HL-60 (cell line): ENCODE results near the gene PCLO.

Experiments used
- DNase-seq, 2 experiments: peaks; one replicate each; pipeline ENCODE4 v3.0.0-alpha.2; 2010 to 2020; ENCODE audit warnings: low read depth in 1 of 2, low spot score in 1 of 2
- H3K27ac ChIP-seq: fragments of 250-450 bp; sonication (Bioruptor Pico); replicated peaks from 2 replicates; pipeline ENCODE4 v1.5.1; 2020; ENCODE audit warnings: mild to moderate bottlenecking, moderate library complexity
- H3K27me3 ChIP-seq: fragments of 250-450 bp; sonication (Bioruptor Pico); 2 replicates; pipeline ENCODE4 v1.5.1; 2021; ENCODE audit warnings: mild to moderate bottlenecking, moderate library complexity; ENCODE audit not compliant: insufficient read depth, poor library complexity, severe bottlenecking
- H3K4me3 ChIP-seq: replicated peaks from 2 replicates; pipeline ENCODE4 v1.5.1; 2011; ENCODE audit warnings: mild to moderate bottlenecking, control low read depth, low read length; ENCODE audit not compliant: insufficient read depth
- GABPA ChIP-seq: IDR thresholded peaks from 2 replicates; pipeline ENCODE4 v1.6.1; 2012; ENCODE audit warnings: low read depth
- POLR2AphosphoS5 ChIP-seq: IDR thresholded peaks from 2 replicates; pipeline ENCODE4 v1.6.1; 2012; ENCODE audit warnings: low read depth
- SPI1 ChIP-seq: IDR thresholded peaks from 2 replicates; pipeline ENCODE4 v1.6.1; 2012; ENCODE audit warnings: low read depth, mild to moderate bottlenecking, borderline replicate concordance
- TF ChIP-seq, protein P1 (sequence below): IDR thresholded peaks from one replicate; pipeline ENCODE4 v1.5.1; 2011; ENCODE audit warnings: low read length, control low read depth, inconsistent platforms; ENCODE audit not compliant: insufficient read depth
- TF ChIP-seq, protein P2 (sequence below): IDR thresholded peaks from 2 replicates; pipeline ENCODE4 v1.6.1; 2012; ENCODE audit warnings: low read depth; ENCODE audit not compliant: insufficient replicate concordance

The PCLO gene

DNA sequence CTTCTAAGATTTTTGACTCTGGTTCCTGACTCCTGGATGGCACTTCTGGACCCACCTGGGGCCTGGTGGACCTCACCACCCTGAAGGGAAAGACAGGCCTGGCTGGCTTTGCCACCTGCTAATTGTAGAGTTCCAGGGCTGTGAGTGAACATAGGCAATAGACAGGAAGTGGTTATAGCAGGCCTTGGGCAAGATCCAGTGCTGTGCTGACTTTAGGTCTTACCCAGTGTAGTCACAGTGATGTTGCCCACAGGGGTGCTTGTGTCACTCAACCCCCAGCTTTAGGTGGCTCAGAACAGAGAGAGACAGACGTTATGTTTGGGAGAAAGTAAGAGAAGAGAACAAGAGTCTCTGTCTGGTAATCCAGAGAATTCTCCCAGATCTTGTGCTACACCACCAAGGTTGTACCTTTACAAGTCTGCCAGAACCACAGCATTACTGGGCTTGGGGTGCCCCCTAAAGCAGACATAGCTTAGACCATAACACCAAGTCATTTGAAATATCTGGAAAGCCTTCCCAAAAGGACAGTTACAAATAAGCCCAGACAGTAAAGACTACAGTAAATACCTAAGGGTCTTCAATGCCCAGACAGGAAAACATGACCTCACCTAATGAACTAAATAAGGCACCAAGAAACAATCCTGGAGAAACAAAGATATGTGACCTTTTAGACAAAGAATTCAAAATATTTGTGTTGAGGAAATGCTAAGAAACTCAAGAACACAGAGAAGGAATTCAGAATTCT, 303.4 kb downstream of the PCLO start:
- H3K27me3 ChIP-seq, result no peaks in the 10 kb centered on the region
- no peak overlapping the region for H3K27ac ChIP-seq
- DNase-seq, result no peak
- no peak overlapping the region for H3K4me3 ChIP-seq
- TF ChIP-seq, protein P1, sequence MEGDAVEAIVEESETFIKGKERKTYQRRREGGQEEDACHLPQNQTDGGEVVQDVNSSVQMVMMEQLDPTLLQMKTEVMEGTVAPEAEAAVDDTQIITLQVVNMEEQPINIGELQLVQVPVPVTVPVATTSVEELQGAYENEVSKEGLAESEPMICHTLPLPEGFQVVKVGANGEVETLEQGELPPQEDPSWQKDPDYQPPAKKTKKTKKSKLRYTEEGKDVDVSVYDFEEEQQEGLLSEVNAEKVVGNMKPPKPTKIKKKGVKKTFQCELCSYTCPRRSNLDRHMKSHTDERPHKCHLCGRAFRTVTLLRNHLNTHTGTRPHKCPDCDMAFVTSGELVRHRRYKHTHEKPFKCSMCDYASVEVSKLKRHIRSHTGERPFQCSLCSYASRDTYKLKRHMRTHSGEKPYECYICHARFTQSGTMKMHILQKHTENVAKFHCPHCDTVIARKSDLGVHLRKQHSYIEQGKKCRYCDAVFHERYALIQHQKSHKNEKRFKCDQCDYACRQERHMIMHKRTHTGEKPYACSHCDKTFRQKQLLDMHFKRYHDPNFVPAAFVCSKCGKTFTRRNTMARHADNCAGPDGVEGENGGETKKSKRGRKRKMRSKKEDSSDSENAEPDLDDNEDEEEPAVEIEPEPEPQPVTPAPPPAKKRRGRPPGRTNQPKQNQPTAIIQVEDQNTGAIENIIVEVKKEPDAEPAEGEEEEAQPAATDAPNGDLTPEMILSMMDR, result no peak
- TF ChIP-seq, protein P2, sequence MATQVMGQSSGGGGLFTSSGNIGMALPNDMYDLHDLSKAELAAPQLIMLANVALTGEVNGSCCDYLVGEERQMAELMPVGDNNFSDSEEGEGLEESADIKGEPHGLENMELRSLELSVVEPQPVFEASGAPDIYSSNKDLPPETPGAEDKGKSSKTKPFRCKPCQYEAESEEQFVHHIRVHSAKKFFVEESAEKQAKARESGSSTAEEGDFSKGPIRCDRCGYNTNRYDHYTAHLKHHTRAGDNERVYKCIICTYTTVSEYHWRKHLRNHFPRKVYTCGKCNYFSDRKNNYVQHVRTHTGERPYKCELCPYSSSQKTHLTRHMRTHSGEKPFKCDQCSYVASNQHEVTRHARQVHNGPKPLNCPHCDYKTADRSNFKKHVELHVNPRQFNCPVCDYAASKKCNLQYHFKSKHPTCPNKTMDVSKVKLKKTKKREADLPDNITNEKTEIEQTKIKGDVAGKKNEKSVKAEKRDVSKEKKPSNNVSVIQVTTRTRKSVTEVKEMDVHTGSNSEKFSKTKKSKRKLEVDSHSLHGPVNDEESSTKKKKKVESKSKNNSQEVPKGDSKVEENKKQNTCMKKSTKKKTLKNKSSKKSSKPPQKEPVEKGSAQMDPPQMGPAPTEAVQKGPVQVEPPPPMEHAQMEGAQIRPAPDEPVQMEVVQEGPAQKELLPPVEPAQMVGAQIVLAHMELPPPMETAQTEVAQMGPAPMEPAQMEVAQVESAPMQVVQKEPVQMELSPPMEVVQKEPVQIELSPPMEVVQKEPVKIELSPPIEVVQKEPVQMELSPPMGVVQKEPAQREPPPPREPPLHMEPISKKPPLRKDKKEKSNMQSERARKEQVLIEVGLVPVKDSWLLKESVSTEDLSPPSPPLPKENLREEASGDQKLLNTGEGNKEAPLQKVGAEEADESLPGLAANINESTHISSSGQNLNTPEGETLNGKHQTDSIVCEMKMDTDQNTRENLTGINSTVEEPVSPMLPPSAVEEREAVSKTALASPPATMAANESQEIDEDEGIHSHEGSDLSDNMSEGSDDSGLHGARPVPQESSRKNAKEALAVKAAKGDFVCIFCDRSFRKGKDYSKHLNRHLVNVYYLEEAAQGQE, result no peak
- TF ChIP-seq SPI1, result no peak
- TF ChIP-seq GABPA, result no peak
- TF ChIP-seq POLR2AphosphoS5, result no peak

DNA sequence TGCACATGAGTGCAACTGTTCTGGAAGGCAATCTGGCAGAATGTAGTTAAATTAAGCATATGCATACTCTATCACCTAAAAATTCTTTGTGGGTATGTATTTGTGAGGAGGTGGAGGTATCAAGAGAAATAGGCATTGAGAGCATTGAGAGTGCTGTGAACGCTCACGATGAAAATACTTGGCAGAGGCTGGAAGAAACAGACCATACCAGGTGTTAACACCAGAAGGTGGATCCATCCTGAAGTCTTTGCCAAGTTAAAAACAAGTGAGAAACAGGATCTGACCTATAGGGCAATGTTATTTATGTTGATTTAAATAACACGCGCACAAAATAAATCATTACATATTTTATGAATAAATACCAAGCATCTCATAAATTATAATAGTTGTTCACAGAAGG, 311.6 kb downstream of the PCLO start:
- no peaks in the 10 kb centered on the region for H3K27me3 ChIP-seq
- no peak overlapping the region for H3K4me3 ChIP-seq
- no peak overlapping the region for H3K27ac ChIP-seq
- TF ChIP-seq GABPA, result no peak
- TF ChIP-seq, protein P2, result no peak
- TF ChIP-seq SPI1, result no peak
- TF ChIP-seq, protein P1, result no peak
- TF ChIP-seq POLR2AphosphoS5, result no peak
- no peak for DNase-seq

- Histone ChIP-seq H3K27ac (no peak overlapping the region), H3K4me3 (no peak overlapping the region), H3K27me3 (no peaks in the 10 kb centered on the region)
- no peak for DNase-seq
- no peak for TF ChIP-seq SPI1
- no peak for TF ChIP-seq GABPA
- no peak for TF ChIP-seq POLR2AphosphoS5
- TF ChIP-seq, protein P2, result no peak
- TF ChIP-seq, protein P1, result no peak
Measured at GRCh38 chr7:82841828-82842227, 320.9 kb downstream of the PCLO start.
